ENCODE results near the gene CCDC6.

- TF ChIP-seq POLR2A (IDR thresholded peaks at IDR 0.05; ENCODE audit: extremely low read depth, insufficient read length) = no peak
- TF ChIP-seq, protein P1, sequence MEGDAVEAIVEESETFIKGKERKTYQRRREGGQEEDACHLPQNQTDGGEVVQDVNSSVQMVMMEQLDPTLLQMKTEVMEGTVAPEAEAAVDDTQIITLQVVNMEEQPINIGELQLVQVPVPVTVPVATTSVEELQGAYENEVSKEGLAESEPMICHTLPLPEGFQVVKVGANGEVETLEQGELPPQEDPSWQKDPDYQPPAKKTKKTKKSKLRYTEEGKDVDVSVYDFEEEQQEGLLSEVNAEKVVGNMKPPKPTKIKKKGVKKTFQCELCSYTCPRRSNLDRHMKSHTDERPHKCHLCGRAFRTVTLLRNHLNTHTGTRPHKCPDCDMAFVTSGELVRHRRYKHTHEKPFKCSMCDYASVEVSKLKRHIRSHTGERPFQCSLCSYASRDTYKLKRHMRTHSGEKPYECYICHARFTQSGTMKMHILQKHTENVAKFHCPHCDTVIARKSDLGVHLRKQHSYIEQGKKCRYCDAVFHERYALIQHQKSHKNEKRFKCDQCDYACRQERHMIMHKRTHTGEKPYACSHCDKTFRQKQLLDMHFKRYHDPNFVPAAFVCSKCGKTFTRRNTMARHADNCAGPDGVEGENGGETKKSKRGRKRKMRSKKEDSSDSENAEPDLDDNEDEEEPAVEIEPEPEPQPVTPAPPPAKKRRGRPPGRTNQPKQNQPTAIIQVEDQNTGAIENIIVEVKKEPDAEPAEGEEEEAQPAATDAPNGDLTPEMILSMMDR (IDR thresholded peaks at IDR 0.05; ENCODE audit: low read depth, low read length) = no peak
Measured at GRCh38 chr10:59801171-59801570, 105.2 kb downstream of the CCDC6 start.
